Measurements from ENCODE around the gene CDH13. TPM values are rescaled to one million over a fixed set of nuclear protein-coding genes. Genes with fewer than 3 reads are reported as not detected.

Gene CDH13
- total RNA-seq, 2 donors from 2014 or later, result 2.4 to 6.3 TPM

- TF ChIP-seq CTCF (IDR thresholded peaks at IDR 0.05), result no peak
- no peak overlapping the region for H3K9ac ChIP-seq (ENCODE audit: low read depth in 2 of 2, low read length in 2 of 2)
- DNase-seq, result no peak
Measured at GRCh38 chr16:83068686-83069085, 441.9 kb downstream of the CDH13 start.

GRCh38 chr16:83070416-83071209 is 443.8 kb downstream of the CDH13 start:
- Histone ChIP-seq H3K36me3 (no peaks in the 10 kb centered on the region), H3K27me3 (no peaks in the 10 kb centered on the region), H3K4me3 (no peak overlapping the region), H3K9me3 (no peaks in the 10 kb centered on the region), H3K4me1 (no peaks in the 10 kb centered on the region), H3K27ac (no peak overlapping the region), H3K9ac (ENCODE audit: low read depth in 2 of 2, low read length in 2 of 2) (no peak overlapping the region)
- no peak for TF ChIP-seq CTCF (IDR thresholded peaks at IDR 0.05)
- DNase-seq, result no peak
- intact Hi-C loops (cut with DNase I), result no loop called here

More at GRCh38 chr16:83068686-83069085, 441.9 kb downstream of the CDH13 start:
- Histone ChIP-seq H3K4me3 (no peak overlapping the region), H3K27me3 (no peaks in the 10 kb centered on the region), H3K9me3 (no peaks in the 10 kb centered on the region), H3K4me1 (no peaks in the 10 kb centered on the region), H3K36me3 (no peaks in the 10 kb centered on the region), H3K27ac (no peak overlapping the region)
- intact Hi-C loops (cut with DNase I), result no loop called here

GRCh38 chr16:83075956-83076355 is 449.2 kb downstream of the CDH13 start:
- H3K4me3 ChIP-seq, result no peak overlapping the region
- no peaks in the 10 kb centered on the region for H3K9me3 ChIP-seq
- TF ChIP-seq CTCF (IDR thresholded peaks at IDR 0.05), result no peak
- H3K27me3 ChIP-seq, result no peaks in the 10 kb centered on the region
- no peaks in the 10 kb centered on the region for H3K36me3 ChIP-seq
- no peaks in the 10 kb centered on the region for H3K4me1 ChIP-seq
- no peak overlapping the region for H3K27ac ChIP-seq
- DNase-seq, result no peak
- intact Hi-C loops (cut with DNase I), result no loop called here
- no peak overlapping the region for H3K9ac ChIP-seq (ENCODE audit: low read depth in 2 of 2, low read length in 2 of 2)

- H3K9ac ChIP-seq (ENCODE audit: low read depth in 2 of 2, low read length in 2 of 2), result no peak overlapping the region
Measured at GRCh38 chr16:83083361-83083760, 456.6 kb downstream of the CDH13 start.

GRCh38 chr16:83085660-83086059 is 458.9 kb downstream of the CDH13 start:
- no peak for TF ChIP-seq CTCF (IDR thresholded peaks at IDR 0.05)
- Histone ChIP-seq H3K36me3 (no peaks in the 10 kb centered on the region), H3K27ac (no peak overlapping the region), H3K9ac (ENCODE audit: low read depth in 2 of 2, low read length in 2 of 2) (no peak overlapping the region), H3K4me1 (no peaks in the 10 kb centered on the region), H3K4me3 (no peak overlapping the region), H3K27me3 (no peaks in the 10 kb centered on the region), H3K9me3 (no peaks in the 10 kb centered on the region)
- intact Hi-C loops (cut with DNase I), result no loop called here
- no peak for DNase-seq

More at GRCh38 chr16:83083361-83083760, 456.6 kb downstream of the CDH13 start:
- no peak for DNase-seq
- Histone ChIP-seq H3K27ac (no peak overlapping the region), H3K9me3 (no peaks in the 10 kb centered on the region), H3K27me3 (no peaks in the 10 kb centered on the region), H3K4me1 (no peaks in the 10 kb centered on the region), H3K4me3 (no peak overlapping the region), H3K36me3 (no peaks in the 10 kb centered on the region)
- intact Hi-C loops (cut with DNase I), result no loop called here
- no peak for TF ChIP-seq CTCF (IDR thresholded peaks at IDR 0.05)
